Stimulated activated CD8-positive, alpha-beta memory T cell treated with anti-CD3 and anti-CD28 coated beads, Interleukin-12 subunit alpha, Interleukin-12 subunit beta, amount 100 ng/mL, for 4 hours (primary cell): ENCODE results near the gene UVSSA.
"Not testable (repeated sequence)": the region's sequence is repeated elsewhere in the genome, so short reads cannot be mapped to it uniquely, and the experiment has no call there.

Source experiments
- DNase-seq: peaks from one replicate; pipeline ENCODE4 v3.0.0-alpha.2; 2020; ENCODE audit warnings: low read depth

Gene UVSSA

GRCh38 chr4:1377606-1378261, 30.7 kb downstream of the UVSSA start:
- DNase-seq: no peak

DNA sequence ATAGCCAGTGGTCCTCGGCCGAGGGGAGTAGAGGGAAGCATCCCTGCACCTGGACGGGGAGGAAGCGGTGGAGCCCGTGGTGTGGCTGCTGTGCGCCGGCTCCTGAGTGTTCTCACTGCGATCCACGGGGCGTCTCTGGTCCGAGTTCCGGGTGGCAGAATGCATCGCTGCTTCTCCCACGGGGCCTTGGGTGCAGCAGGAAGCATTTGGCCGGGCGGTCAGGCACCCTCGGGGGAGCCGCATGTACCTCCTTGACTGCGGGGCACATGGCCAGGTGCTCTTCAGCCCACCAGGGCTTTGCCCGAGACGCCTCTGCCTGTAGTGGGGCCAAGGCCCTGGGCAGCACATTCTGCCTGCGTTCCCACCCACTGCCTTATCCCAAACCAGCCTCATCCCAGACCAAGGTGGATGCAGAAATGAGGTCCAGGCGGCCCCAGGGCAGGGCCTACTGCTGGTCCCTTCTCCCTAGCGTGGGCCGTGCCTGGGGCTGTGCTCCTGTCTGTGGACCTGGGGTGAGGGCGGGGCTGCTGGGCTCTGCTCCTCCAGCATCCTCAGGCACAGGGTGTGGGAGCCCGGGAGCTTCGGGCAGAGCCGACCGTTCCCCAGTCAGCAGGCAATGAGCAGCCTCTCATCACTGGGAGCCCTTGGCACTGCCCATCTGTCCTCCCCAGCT, 31.7 kb downstream of the UVSSA start:
- no peak for DNase-seq

- no peak for DNase-seq
These were observed 32.4 kb downstream of the UVSSA start for GRCh38 chr4:1379351-1379781.

GRCh38 chr4:1379801-1380331, 32.9 kb downstream of the UVSSA start:
- DNase-seq: no peak

GRCh38 chr4:1380368-1381151, 33.6 kb downstream of the UVSSA start:
- DNase-seq: no peak

- no peak for DNase-seq
These were observed 34.2 kb downstream of the UVSSA start for GRCh38 chr4:1381181-1381621.

- no peak for DNase-seq
These were observed 35.0 kb downstream of the UVSSA start for GRCh38 chr4:1381944-1382541.

- DNase-seq: no peak
These were observed 36.0 kb downstream of the UVSSA start for GRCh38 chr4:1382776-1383727.

DNA sequence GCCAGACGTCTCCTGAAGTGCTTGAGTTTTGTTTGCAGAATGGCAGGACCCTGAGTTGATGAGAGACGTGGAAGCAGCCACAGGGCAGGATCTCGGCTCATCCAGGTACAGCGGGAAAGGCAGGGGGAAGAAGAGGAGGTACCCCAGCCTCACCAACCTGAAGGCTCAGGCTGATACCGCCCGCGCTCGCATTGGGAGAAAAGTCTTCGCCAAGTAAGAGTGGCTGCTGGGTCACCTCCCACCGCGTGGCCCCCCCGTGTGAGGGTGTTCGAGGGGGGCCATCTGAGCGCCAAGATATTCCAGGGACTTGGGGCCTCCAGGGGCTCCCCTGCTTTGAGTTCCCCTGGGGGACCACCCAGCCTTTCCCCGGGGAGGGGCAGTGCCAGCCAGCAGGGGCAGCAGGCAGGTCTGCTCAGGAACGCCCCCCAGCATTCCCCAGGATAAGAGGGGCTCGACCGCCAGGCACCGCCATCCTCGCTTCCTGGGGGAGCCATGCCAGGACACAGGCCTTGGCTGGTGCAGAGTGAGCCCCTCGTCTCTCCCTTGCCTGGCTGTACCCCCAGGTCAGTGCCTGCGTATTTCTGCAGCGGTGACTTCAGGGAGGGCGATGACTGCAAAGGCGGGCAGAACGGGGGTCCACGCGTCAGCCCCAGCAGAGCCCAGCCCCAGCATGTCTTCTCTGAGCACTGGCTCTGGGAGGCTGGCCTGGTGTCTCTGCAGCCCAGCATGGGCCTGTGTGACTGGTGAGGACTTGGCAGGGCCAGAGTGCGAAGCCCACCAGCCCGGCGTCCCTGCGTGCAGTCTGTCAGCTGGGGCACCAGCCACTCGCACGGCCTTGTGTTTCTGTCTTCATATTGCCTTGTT, 37.0 kb downstream of the UVSSA start:
- no peak for DNase-seq

- no peak for DNase-seq
These were observed 37.8 kb downstream of the UVSSA start for GRCh38 chr4:1384675-1385372.

GRCh38 chr4:1385373-1386340, 38.6 kb downstream of the UVSSA start:
- DNase-seq: no peak

DNA sequence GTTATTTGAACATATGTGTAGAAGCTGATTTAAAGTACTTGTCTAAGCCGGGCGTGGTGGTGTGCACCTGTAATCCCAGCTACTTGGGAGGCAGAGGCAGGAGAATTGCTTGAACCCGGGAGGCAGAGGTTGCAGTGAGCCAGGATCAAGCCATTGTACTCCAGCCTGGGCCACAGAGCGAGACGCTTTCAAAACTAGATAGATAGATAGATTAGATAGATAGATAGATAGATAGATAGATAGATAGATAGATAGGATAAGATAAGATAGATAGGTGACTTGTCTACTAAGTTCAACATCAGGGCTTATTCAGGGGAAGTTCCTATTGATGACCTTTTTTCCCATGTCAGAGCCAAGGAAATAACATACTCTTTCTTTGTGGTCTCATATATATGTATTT, 46.4 kb downstream of the UVSSA start:
- not testable (repeated sequence) for DNase-seq

DNA sequence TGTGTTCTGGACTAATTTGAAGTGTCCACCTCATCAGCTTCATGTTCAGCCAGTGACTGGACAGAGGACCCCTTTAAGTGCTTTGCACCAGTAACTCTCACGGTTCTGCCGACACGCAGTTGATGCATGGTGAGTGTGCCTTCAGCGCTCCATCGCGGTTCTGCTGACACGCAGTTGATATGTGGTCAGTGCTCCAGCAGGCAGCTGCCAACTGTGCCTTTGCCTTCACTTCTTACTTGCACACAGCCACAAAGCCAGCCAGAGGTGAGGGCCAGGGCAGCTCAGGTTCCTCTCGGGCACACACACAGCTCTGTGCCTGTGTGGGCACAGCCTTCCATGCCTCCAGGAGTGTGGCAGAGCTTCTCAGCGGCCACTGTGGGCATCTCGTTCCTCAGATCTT, 46.9 kb downstream of the UVSSA start:
- no peak for DNase-seq

- DNase-seq: not testable (repeated sequence)
These were observed 47.8 kb downstream of the UVSSA start for GRCh38 chr4:1394554-1395388.

DNA sequence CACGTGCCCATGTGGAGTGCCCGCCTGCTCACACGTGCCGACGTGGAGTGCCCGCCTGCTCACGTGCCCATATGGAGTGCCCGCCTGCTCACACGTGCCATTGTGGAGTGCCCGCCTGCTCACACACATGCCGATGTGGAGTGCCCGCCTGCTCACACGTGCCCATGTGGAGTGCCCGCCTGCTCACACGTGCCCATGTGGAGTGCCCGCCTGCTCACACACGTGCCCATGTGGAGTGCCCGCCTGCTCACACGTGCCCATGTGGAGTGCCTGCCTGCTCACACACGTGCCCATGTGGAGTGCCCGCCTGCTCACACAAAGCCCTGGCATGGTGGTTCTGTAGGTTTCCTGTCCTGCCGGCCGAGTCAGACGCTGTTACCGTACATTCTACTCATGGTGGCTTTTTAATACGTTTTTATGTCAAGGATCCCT, 48.4 kb downstream of the UVSSA start:
- not testable (repeated sequence) for DNase-seq

DNA sequence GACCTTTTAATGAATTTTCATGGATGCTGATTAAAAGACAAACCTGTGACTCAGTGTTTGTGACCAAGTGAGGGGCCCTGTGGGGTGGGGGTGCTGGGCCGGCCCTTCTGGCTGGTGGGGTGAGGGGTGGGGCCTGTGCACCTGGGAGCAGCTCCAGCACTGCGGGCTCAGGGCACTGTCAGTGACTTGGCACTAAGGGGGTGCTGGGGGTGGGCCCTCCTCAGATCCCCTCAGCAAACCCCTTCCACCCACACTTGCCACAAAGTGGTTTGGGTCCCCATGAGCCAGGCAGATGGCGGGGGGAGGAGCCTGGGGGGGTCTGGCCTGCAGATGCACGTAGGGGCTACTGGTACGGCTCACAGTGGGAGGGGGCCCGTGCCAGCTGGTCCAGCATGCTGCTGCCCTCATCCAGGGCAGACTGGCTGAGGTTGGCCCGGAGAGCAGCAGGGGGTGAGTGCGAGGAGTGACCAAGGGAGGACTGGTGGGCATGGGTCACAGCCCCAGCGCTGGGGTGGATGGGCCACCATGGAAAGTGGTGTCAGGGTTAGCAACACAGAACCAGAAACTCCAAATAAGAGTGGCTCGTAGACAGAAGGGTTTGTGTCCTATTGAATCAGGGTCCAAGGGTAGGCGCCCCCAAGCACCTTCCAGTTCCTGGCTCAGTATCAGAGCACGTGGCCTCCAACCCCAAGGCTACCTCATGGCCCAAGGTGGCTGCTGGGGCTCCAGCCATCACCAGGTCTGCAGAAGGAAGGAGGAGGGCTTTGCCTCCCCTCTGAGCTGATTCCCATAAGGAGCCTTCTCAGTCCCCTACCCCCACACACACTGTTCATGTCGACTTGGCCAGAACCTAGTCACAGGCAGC, 49.2 kb downstream of the UVSSA start:
- DNase-seq: no peak
